ENCODE data around the gene IER3.

The IER3 gene

GRCh38 chr6:30744054-30744805 is at the start of gene IER3:
TSS of gene IER3 (minus strand) at chr6:30744547. CDS start at chr6:30744518, 29 bp downstream.
- no peak for TF ChIP-seq Cebpa-rat (IDR thresholded peaks at IDR 0.05)
- peaks cover 0 to 7% (median 0%) of the 10 kb centered on the region in 11 experiments; a peak in 5 of 22 replicates for H3K9me3 ChIP-seq (replicated peaks in 1 of 11)
- H3K4me2 ChIP-seq: peak within 1 kb of the TSS; percentile 59 to 97 (median 81)
- peak within 1 kb of the TSS; percentile 79 to 99 (median 94) for H3K4me3 ChIP-seq
- peaks cover 19 to 39% (median 34%) of the 10 kb centered on the region in 11 experiments for H3K36me3 ChIP-seq
- peaks cover 30 to 73% (median 63%) of the 10 kb centered on the region in 10 experiments for H3K4me1 ChIP-seq
- peaks cover 11 to 40% (median 24%) of the 10 kb centered on the region in 11 experiments; a peak in 20 of 22 replicates for H4K20me1 ChIP-seq
- no peaks in the 10 kb centered on the region for H3K27me3 ChIP-seq
- peak within 1 kb of the TSS; percentile 89 to 99 (median 98) for H3K27ac ChIP-seq
- peak within 1 kb of the TSS; percentile 92 to 100 (median 99) for H3K9ac ChIP-seq

GRCh38 chr6:30793521-30794194 is 49.3 kb upstream of the IER3 start:
- H3K36me3 ChIP-seq: no peaks in the 10 kb centered on the region
- H3K27ac ChIP-seq: peak overlapping the region; percentile 72 to 93 (median 87)
- H3K9ac ChIP-seq: peak overlapping the region; percentile 47 to 78 (median 65); a peak in 19 of 22 replicates
- peak overlapping the region; percentile 52 to 90 (median 77) for H3K4me2 ChIP-seq
- no peaks in the 10 kb centered on the region for H4K20me1 ChIP-seq
- no peak for TF ChIP-seq Cebpa-rat (IDR thresholded peaks at IDR 0.05)
- H3K27me3 ChIP-seq: no peaks in the 10 kb centered on the region
- no peaks in the 10 kb centered on the region for H3K9me3 ChIP-seq (replicated peaks in 1 of 11)
- H3K4me3 ChIP-seq: peak overlapping the region in 1 of 10 experiments; percentile 8; a peak in 1 of 20 replicates
- H3K4me1 ChIP-seq: peaks cover 42 to 85% (median 58%) of the 10 kb centered on the region in 10 experiments

GRCh38 chr6:30792786-30793185 is 48.4 kb upstream of the IER3 start:
- Histone ChIP-seq H3K4me1 (peaks cover 51 to 93% (median 67%) of the 10 kb centered on the region in 10 experiments), H3K27ac (peak overlapping the region; percentile 72 to 93 (median 87); a peak in 20 of 22 replicates), H3K27me3 (no peaks in the 10 kb centered on the region), H3K4me2 (peak overlapping the region; percentile 52 to 90 (median 77); a peak in 21 of 22 replicates), H3K36me3 (no peaks in the 10 kb centered on the region), H3K9ac (peak overlapping the region in 5 of 11 experiments; percentile 61 to 78 (median 69); a peak in 7 of 22 replicates), H3K9me3 (replicated peaks in 1 of 11) (no peaks in the 10 kb centered on the region), H3K4me3 (no peak overlapping the region), H4K20me1 (no peaks in the 10 kb centered on the region)
- no peak for TF ChIP-seq Cebpa-rat (IDR thresholded peaks at IDR 0.05)

- H3K9ac ChIP-seq: no peak overlapping the region
- H3K4me2 ChIP-seq: peak overlapping the region in 8 of 11 experiments; percentile 70 to 91 (median 81); a peak in 11 of 22 replicates
- H3K9me3 ChIP-seq (replicated peaks in 1 of 11): no peaks in the 10 kb centered on the region
- no peak overlapping the region for H3K4me3 ChIP-seq
- H3K27me3 ChIP-seq: no peaks in the 10 kb centered on the region
- no peak for TF ChIP-seq Cebpa-rat (IDR thresholded peaks at IDR 0.05)
- H3K36me3 ChIP-seq: no peaks in the 10 kb centered on the region
- H3K27ac ChIP-seq: peak overlapping the region in 1 of 11 experiments; percentile 3; a peak in 1 of 22 replicates
- no peaks in the 10 kb centered on the region for H4K20me1 ChIP-seq
- peaks cover 55 to 98% (median 84%) of the 10 kb centered on the region in 10 experiments for H3K4me1 ChIP-seq
These were observed 46.5 kb upstream of the IER3 start for GRCh38 chr6:30790724-30791383.

GRCh38 chr6:30789606-30790005 is 45.3 kb upstream of the IER3 start:
- peak overlapping the region in 2 of 11 experiments; percentile 13 to 20; a peak in 2 of 22 replicates for H3K9ac ChIP-seq
- no peak for TF ChIP-seq Cebpa-rat (IDR thresholded peaks at IDR 0.05)
- H3K27me3 ChIP-seq: no peaks in the 10 kb centered on the region
- peaks cover 0 to 7% (median 5%) of the 10 kb centered on the region in 11 experiments; a peak in 8 of 22 replicates for H3K9me3 ChIP-seq (replicated peaks in 1 of 11)
- no peaks in the 10 kb centered on the region for H4K20me1 ChIP-seq
- peaks cover 55 to 98% (median 88%) of the 10 kb centered on the region in 10 experiments for H3K4me1 ChIP-seq
- peak overlapping the region; percentile 54 to 91 (median 76) for H3K4me2 ChIP-seq
- H3K4me3 ChIP-seq: no peak overlapping the region
- peak overlapping the region in 6 of 11 experiments; percentile 4 to 67 (median 39); a peak in 6 of 22 replicates for H3K27ac ChIP-seq
- H3K36me3 ChIP-seq: no peaks in the 10 kb centered on the region

- Histone ChIP-seq H3K9ac (peak overlapping the region; percentile 1 to 51 (median 41); a peak in 15 of 22 replicates), H3K27me3 (no peaks in the 10 kb centered on the region), H3K27ac (peak overlapping the region; percentile 4 to 67 (median 55); a peak in 21 of 22 replicates), H3K9me3 (replicated peaks in 1 of 11) (peaks cover 0 to 7% (median 5%) of the 10 kb centered on the region in 11 experiments; a peak in 8 of 22 replicates), H3K36me3 (no peaks in the 10 kb centered on the region), H3K4me2 (peak overlapping the region; percentile 54 to 91 (median 76)), H4K20me1 (no peaks in the 10 kb centered on the region), H3K4me1 (peaks cover 43 to 100% (median 88%) of the 10 kb centered on the region in 10 experiments), H3K4me3 (no peak overlapping the region)
- no peak for TF ChIP-seq Cebpa-rat (IDR thresholded peaks at IDR 0.05)
These were observed 43.6 kb upstream of the IER3 start for GRCh38 chr6:30787954-30788353.

- Histone ChIP-seq H3K9me3 (replicated peaks in 1 of 11) (peaks cover 0 to 7% (median 5%) of the 10 kb centered on the region in 11 experiments; a peak in 8 of 22 replicates), H3K4me3 (peak overlapping the region in 4 of 10 experiments; percentile 1 to 9 (median 3); a peak in 2 of 20 replicates), H3K4me2 (peak overlapping the region; percentile 71 to 98 (median 91)), H3K36me3 (no peaks in the 10 kb centered on the region), H3K4me1 (peaks cover 45 to 99% (median 95%) of the 10 kb centered on the region in 10 experiments), H3K27ac (peak overlapping the region; percentile 90 to 100 (median 97)), H4K20me1 (no peaks in the 10 kb centered on the region), H3K27me3 (no peaks in the 10 kb centered on the region), H3K9ac (peak overlapping the region; percentile 76 to 90 (median 83))
- TF ChIP-seq Cebpa-rat (IDR thresholded peaks at IDR 0.05): peak in 6 of 11 experiments; percentile 21 to 87 (median 59); a peak in 7 of 22 replicates
These were observed 38.2 kb upstream of the IER3 start for GRCh38 chr6:30782425-30783014.
